Measurements from ENCODE around the gene NOXA1. TPM values are rescaled to one million over a fixed set of nuclear protein-coding genes. Genes with fewer than 3 reads are reported as not detected.

The NOXA1 gene
- total RNA-seq, 1 donor from 2014 or later, result 6.9 TPM

DNA sequence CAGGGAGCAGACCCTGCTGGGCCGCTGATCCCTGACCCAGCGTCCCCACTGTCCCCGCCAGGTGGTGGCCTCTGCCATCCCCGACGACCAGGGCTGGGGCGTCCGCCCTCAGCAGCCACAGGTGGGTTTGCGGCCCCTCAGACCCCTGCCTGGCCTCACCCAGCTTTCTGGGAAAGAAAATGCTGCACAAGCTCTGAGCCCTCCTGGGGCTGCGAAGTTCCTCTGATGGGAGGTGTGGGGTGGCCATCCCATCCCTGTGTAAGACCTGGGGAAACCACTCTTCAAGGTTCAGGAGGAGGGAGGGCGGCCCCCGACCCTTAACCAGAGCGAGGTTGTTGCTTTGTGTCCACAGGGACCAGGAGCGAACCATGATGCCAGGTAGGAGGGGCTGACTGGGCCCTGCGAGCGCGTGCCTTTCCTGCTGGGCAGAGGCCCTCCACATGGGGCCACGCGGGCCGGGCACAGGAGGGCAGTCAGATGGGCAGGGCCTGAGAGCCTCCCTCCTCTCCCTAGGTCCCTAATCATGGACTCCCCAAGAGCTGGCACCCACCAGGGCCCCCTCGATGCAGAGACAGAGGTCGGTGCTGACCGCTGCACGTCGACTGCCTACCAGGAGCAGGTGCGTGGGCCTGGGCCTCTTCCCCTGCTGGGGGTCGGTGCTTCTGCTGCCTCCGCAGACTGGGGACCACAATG is 7.7 kb downstream of the NOXA1 start:
- H3K4me3 ChIP-seq, result no peak overlapping the region
- H3K36me3 ChIP-seq, result no peaks in the 10 kb centered on the region
- intact Hi-C loops (cut with DNase I), result no loop called here
- DNase-seq (peak; percentile 43), ATAC-seq (no peak)
- H3K4me1 ChIP-seq, result peaks cover 2% of the 10 kb centered on the region
- no peak overlapping the region for H3K27ac ChIP-seq
- no peaks in the 10 kb centered on the region for H3K27me3 ChIP-seq (ENCODE audit: low read depth)
- TF ChIP-seq, protein P1, sequence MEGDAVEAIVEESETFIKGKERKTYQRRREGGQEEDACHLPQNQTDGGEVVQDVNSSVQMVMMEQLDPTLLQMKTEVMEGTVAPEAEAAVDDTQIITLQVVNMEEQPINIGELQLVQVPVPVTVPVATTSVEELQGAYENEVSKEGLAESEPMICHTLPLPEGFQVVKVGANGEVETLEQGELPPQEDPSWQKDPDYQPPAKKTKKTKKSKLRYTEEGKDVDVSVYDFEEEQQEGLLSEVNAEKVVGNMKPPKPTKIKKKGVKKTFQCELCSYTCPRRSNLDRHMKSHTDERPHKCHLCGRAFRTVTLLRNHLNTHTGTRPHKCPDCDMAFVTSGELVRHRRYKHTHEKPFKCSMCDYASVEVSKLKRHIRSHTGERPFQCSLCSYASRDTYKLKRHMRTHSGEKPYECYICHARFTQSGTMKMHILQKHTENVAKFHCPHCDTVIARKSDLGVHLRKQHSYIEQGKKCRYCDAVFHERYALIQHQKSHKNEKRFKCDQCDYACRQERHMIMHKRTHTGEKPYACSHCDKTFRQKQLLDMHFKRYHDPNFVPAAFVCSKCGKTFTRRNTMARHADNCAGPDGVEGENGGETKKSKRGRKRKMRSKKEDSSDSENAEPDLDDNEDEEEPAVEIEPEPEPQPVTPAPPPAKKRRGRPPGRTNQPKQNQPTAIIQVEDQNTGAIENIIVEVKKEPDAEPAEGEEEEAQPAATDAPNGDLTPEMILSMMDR (IDR thresholded peaks at IDR 0.05), result no peak
- no peaks in the 10 kb centered on the region for H3K9me3 ChIP-seq

DNA sequence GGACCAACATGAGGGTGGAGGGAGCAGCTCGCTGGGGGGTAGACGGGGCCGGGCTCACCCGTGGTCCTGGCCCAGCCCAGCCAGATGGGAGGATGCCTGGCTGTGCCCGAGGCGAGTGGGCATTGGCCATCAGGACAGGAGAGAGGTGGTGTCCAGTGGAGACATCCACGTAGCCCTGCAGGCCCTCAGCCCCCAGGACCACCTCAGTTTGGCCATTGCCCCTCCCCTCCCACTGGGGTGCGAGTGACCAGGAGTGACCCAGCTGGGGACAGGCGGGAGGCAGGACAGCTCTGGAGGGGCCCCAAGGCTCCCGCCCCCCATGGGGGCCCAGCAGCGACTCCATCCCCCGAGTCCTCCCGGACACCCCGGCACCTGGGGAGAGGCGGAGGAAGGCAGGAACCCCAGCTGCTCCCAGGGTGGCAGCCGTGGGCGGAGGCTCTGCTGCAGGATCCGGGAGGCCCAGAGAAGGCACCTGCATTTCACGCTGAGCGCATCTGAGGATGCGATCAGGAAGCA is 8.3 kb downstream of the NOXA1 start:
- DNase-seq (no peak), ATAC-seq (no peak)
- H3K27me3 ChIP-seq (ENCODE audit: low read depth), result no peaks in the 10 kb centered on the region
- TF ChIP-seq, protein P1 (IDR thresholded peaks at IDR 0.05), result no peak
- intact Hi-C loops (cut with DNase I), result no loop called here
- H3K9me3 ChIP-seq, result no peaks in the 10 kb centered on the region
- H3K27ac ChIP-seq, result no peak overlapping the region
- no peak overlapping the region for H3K4me3 ChIP-seq
- no peaks in the 10 kb centered on the region for H3K36me3 ChIP-seq
- H3K4me1 ChIP-seq, result peaks cover 5% of the 10 kb centered on the region

DNA sequence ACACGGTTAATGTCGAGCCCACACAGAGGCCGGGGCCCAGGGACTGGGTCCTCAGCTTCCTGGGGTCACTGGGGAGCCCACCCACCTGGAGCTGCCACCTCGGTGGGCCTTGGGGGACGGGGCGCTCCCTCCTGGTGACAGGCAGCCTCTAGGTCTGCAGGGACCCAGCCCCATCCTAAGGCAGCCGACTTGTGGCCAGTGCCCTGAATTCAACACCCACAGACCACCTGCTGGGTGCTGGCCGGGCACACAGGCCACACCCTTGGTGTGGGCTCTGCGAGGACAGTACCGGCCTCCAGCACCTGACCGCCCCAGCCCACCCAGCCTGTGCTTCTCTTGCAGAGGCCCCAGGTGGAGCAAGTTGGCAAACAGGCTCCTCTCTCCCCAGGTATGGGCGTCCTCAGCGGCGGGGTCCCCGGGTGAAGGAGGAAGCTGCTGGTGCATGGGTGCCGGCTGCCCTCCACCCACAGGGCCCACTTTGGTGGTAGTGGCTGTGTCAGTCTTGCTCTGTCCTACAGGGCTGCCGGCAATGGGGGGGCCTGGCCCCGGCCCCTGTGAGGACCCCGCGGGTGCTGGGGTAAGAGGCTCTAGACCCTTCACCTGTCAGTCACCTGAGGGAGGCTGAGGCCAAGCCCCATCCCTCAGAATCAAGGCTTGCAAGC is 9.6 kb downstream of the NOXA1 start:
- Histone ChIP-seq H3K4me3 (no peak overlapping the region), H3K9me3 (no peaks in the 10 kb centered on the region), H3K36me3 (no peaks in the 10 kb centered on the region), H3K27ac (no peak overlapping the region), H3K27me3 (ENCODE audit: low read depth) (no peaks in the 10 kb centered on the region), H3K4me1 (peaks cover 5% of the 10 kb centered on the region)
- DNase-seq (peak; percentile 44), ATAC-seq (no peak)
- intact Hi-C loops (cut with DNase I), result no loop called here
- TF ChIP-seq, protein P1 (IDR thresholded peaks at IDR 0.05), result no peak

GRCh38 chr9:137433349-137433915 is 10.2 kb downstream of the NOXA1 start:
- Histone ChIP-seq H3K4me3 (no peak overlapping the region), H3K9me3 (no peaks in the 10 kb centered on the region), H3K27ac (no peak overlapping the region), H3K4me1 (peaks cover 5% of the 10 kb centered on the region), H3K27me3 (ENCODE audit: low read depth) (no peaks in the 10 kb centered on the region), H3K36me3 (no peaks in the 10 kb centered on the region)
- ATAC-seq, result no peak
- intact Hi-C loops (cut with DNase I), result no loop called here
- DNase-seq, result peak; percentile 39
- TF ChIP-seq, protein P1 (IDR thresholded peaks at IDR 0.05), result no peak

DNA sequence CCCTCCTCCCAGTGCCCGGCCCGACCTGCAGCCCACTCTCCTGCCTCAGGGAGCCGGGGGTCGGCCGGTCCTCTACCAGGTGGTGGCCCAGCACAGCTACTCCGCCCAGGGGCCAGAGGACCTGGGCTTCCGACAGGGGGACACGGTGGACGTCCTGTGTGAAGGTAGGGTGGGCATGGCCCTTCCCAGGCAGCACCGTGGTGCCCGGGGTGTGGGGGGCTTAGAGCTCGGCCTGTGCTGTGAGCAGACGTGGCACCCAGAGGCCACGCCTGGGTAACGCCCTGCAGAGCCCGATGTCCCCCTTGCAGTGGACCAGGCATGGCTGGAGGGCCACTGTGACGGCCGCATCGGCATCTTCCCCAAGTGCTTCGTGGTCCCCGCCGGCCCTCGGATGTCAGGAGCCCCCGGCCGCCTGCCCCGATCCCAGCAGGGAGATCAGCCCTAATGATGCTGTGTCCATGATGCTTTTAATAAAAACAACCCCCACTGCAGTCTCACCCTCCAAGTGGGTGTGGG is 10.8 kb downstream of the NOXA1 start:
- ATAC-seq, result no peak

More for the DNA sequence above, 10.8 kb downstream of the NOXA1 start:
- DNase-seq, result peak; percentile 40
- TF ChIP-seq, protein P1 (IDR thresholded peaks at IDR 0.05), result no peak
- Histone ChIP-seq H3K4me3 (no peak overlapping the region), H3K4me1 (peaks cover 5% of the 10 kb centered on the region), H3K27me3 (ENCODE audit: low read depth) (no peaks in the 10 kb centered on the region), H3K27ac (no peak overlapping the region), H3K36me3 (no peaks in the 10 kb centered on the region), H3K9me3 (no peaks in the 10 kb centered on the region)
- intact Hi-C loops (cut with DNase I), result no loop called here
